H9 (cell line): ENCODE data around the gene GRIP2. TPM values are rescaled to one million over a fixed set of nuclear protein-coding genes. Genes with fewer than 3 reads are reported as not detected.

ENCODE experiments used
- DNase-seq: peaks from one replicate; pipeline ENCODE4 v3.0.0-alpha.2; 2017
- H2AFZ ChIP-seq: one replicate; pipeline ENCODE4 v1.6.1; 2013; ENCODE audit warnings: mild to moderate bottlenecking, low read length, control low read depth, moderate library complexity
- H2AK5ac ChIP-seq: 2 replicates; pipeline ENCODE4 v1.6.1; 2013; ENCODE audit warnings: low read length, control low read depth, mixed read lengths; ENCODE audit not compliant: insufficient read length
- H2BK120ac ChIP-seq: one replicate; pipeline ENCODE4 v1.6.1; 2013; ENCODE audit warnings: low read depth, mild to moderate bottlenecking, low read length, control low read depth, inconsistent platforms; ENCODE audit not compliant: poor library complexity, severe bottlenecking
- H2BK12ac ChIP-seq: 2 replicates; pipeline ENCODE4 v1.6.1; 2013; ENCODE audit warnings: low read length, control low read depth, mixed read lengths, low read depth; ENCODE audit not compliant: insufficient read length
- H2BK15ac ChIP-seq: 2 replicates; pipeline ENCODE4 v1.6.1; 2013; ENCODE audit warnings: low read depth, low read length, control low read depth
- H2BK20ac ChIP-seq: one replicate; pipeline ENCODE4 v1.6.1; 2013; ENCODE audit warnings: low read depth, mild to moderate bottlenecking, low read length, control low read depth, inconsistent platforms; ENCODE audit not compliant: poor library complexity, severe bottlenecking
- H2BK5ac ChIP-seq: 2 replicates; pipeline ENCODE4 v1.6.1; 2013; ENCODE audit warnings: low read length, control low read depth, mixed read lengths; ENCODE audit not compliant: insufficient read length
- H3K14ac ChIP-seq: 2 replicates; pipeline ENCODE4 v1.6.1; 2013; ENCODE audit warnings: low read length, control low read depth; ENCODE audit not compliant: insufficient read depth
- H3K18ac ChIP-seq: 2 replicates; pipeline ENCODE4 v1.6.1; 2013; ENCODE audit warnings: low read depth, mild to moderate bottlenecking, mixed read lengths, low read length, control low read depth; ENCODE audit not compliant: insufficient read length
- H3K23ac ChIP-seq: 2 replicates; pipeline ENCODE4 v1.6.1; 2013; ENCODE audit warnings: low read length, control low read depth, mixed read lengths, low read depth; ENCODE audit not compliant: insufficient read length
- H3K23me2 ChIP-seq: 2 replicates; pipeline ENCODE4 v1.6.1; 2013; ENCODE audit warnings: low read depth, mild to moderate bottlenecking, mixed read lengths, low read length, control low read depth; ENCODE audit not compliant: insufficient read length, poor library complexity, severe bottlenecking
- H3K27ac ChIP-seq: 2 replicates; pipeline ENCODE4 v1.5.1; 2013; ENCODE audit warnings: low read length, control low read depth, mixed read lengths, low read depth; ENCODE audit not compliant: insufficient read length
- H3K27me3 ChIP-seq: 2 replicates; pipeline ENCODE4 v1.6.1; 2013; ENCODE audit warnings: low read length, control low read depth, inconsistent platforms; ENCODE audit not compliant: insufficient read depth
- H3K4ac ChIP-seq: 2 replicates; pipeline ENCODE4 v1.6.1; 2013; ENCODE audit warnings: low read depth, mild to moderate bottlenecking, control low read depth, inconsistent platforms, low read length, moderate library complexity
- H3K4me1 ChIP-seq: 2 replicates; pipeline ENCODE4 v1.6.1; 2013; ENCODE audit warnings: low read length, control low read depth, inconsistent platforms; ENCODE audit not compliant: insufficient read depth
- H3K4me2 ChIP-seq: 2 replicates; pipeline ENCODE4 v1.6.1; 2013; ENCODE audit warnings: low read length, control low read depth, mixed read lengths; ENCODE audit not compliant: insufficient read length, insufficient read depth
- H3K56ac ChIP-seq: 2 replicates; pipeline ENCODE4 v1.6.1; 2013; ENCODE audit warnings: low read depth, mild to moderate bottlenecking, mixed read lengths, low read length, control low read depth; ENCODE audit not compliant: insufficient read length
- H3K79me1 ChIP-seq: 2 replicates; pipeline ENCODE4 v1.6.1; 2013; ENCODE audit warnings: low read depth, mild to moderate bottlenecking, moderate library complexity, low read length, control low read depth, inconsistent platforms; ENCODE audit not compliant: insufficient read depth, poor library complexity, severe bottlenecking
- H3K79me2 ChIP-seq: 2 replicates; pipeline ENCODE4 v1.6.1; 2013; ENCODE audit warnings: low read length, control low read depth, inconsistent platforms; ENCODE audit not compliant: insufficient read depth
- H3K9ac ChIP-seq: 2 replicates; pipeline ENCODE4 v1.6.1; 2013; ENCODE audit warnings: low read length, control low read depth, mixed read lengths; ENCODE audit not compliant: insufficient read length; ENCODE audit errors: extremely low read depth
- H3K9me3 ChIP-seq: one replicate; pipeline ENCODE4 v1.6.1; 2013; ENCODE audit warnings: low read depth, low read length, inconsistent platforms; ENCODE audit not compliant: control insufficient read depth
- H3T11ph ChIP-seq: one replicate; pipeline ENCODE4 v1.6.1; 2013; ENCODE audit warnings: mild to moderate bottlenecking, low read length, control low read depth, inconsistent platforms
- H4K20me1 ChIP-seq: one replicate; pipeline ENCODE4 v1.6.1; 2013; ENCODE audit not compliant: control insufficient read depth, insufficient read length, insufficient read depth
- H4K5ac ChIP-seq: 2 replicates; pipeline ENCODE4 v1.6.1; 2013; ENCODE audit warnings: low read depth, mild to moderate bottlenecking, mixed read lengths, low read length, control low read depth; ENCODE audit not compliant: insufficient read length
- H4K8ac ChIP-seq: replicated peaks from 2 replicates; pipeline ENCODE4 v1.6.1; 2013; ENCODE audit warnings: low read length, control low read depth, mixed read lengths, low read depth; ENCODE audit not compliant: insufficient read length
- H4K91ac ChIP-seq: 2 replicates; pipeline ENCODE4 v1.6.1; 2013; ENCODE audit warnings: low read depth, mild to moderate bottlenecking, moderate library complexity, mixed read lengths, low read length, control low read depth; ENCODE audit not compliant: insufficient read length
- H3K27ac Mint-ChIP-seq, 3 experiments: 2 replicates in 2 of 3; 3 replicates in 1 of 3; pipeline ENCODE4 v1.8.0; 2020 to 2021; ENCODE audit warnings: mixed read lengths in 3 of 3, mild to moderate bottlenecking in 1 of 3, moderate library complexity in 1 of 3
- H3K27me3 Mint-ChIP-seq: 2 replicates; pipeline ENCODE4 v1.8.0; 2021; ENCODE audit warnings: low read depth, mild to moderate bottlenecking, moderate library complexity, mixed read lengths
- H3K36me3 Mint-ChIP-seq, 3 experiments: 2 replicates in 2 of 3; 3 replicates in 1 of 3; pipeline ENCODE4 v1.8.0; 2020 to 2021; ENCODE audit warnings: low read depth in 3 of 3, mixed read lengths in 3 of 3; ENCODE audit not compliant: insufficient read depth in 1 of 3
- H3K4me1 Mint-ChIP-seq, 2 experiments: 2 replicates each; pipeline ENCODE4 v1.8.0; 2020; ENCODE audit warnings: mixed read lengths in 2 of 2
- H3K4me3 Mint-ChIP-seq, 2 experiments: 2 replicates in 1 of 2; 3 replicates in 1 of 2; pipeline ENCODE4 v1.8.0; 2020 to 2021; ENCODE audit warnings: mild to moderate bottlenecking in 2 of 2, mixed read lengths in 2 of 2, moderate library complexity in 1 of 2
- H3K9me3 Mint-ChIP-seq, 2 experiments: 2 replicates in 1 of 2; 3 replicates in 1 of 2; pipeline ENCODE4 v1.8.0; 2020; ENCODE audit warnings: mild to moderate bottlenecking in 2 of 2, mixed read lengths in 2 of 2, moderate library complexity in 1 of 2
- WGBS: extraction: QIAGEN DNeasy Blood & Tissue Kit; methylation state at CpG from one replicate; pipeline ENCODE4 v1.1.7; 2013; ENCODE audit warnings: missing lambda C conversion rate, low lambda C conversion rate, mixed read lengths; ENCODE audit not compliant: insufficient read length; ENCODE audit errors: extremely low coverage; 5-methylcytosine and 5-hydroxymethylcytosine counted together
- total RNA-seq: library from RNA; stranded (reverse); gene quantifications from 2 replicates; pipeline ENCODE4 v1.2.1, GENCODE V29; 2021
- TF ChIP-seq, protein P1 (sequence below): fragments of 200-600 bp; sonication (generic); conservative IDR thresholded peaks from 3 replicates; pipeline ENCODE4 v1.8.0; 2021; ENCODE audit warnings: antibody characterized with exemption, mild to moderate bottlenecking

GRIP2 gene
- total RNA-seq, 1 experiment from 2014 or later, result 3.1 TPM

GRCh38 chr3:14542656-14543055, 2.5 kb upstream of the GRIP2 start:
- no peak for DNase-seq
- Histone ChIP-seq H3K79me2 (no peaks in the 10 kb centered on the region), H2AK5ac (no peak overlapping the region), H3K27ac (no peak overlapping the region), H3K56ac (no peak overlapping the region), H2BK5ac (no peak overlapping the region), H2AFZ (no peak overlapping the region), H3K4ac (no peak overlapping the region), H4K20me1 (peaks cover 2% of the 10 kb centered on the region), H4K8ac (no peak overlapping the region), H3K18ac (no peak overlapping the region), H3K14ac (no peak overlapping the region), H2BK120ac (no peak overlapping the region), H3K4me2 (no peak overlapping the region), H3K23me2 (no peaks in the 10 kb centered on the region), H4K91ac (no peak overlapping the region), H3K27me3 (no peaks in the 10 kb centered on the region), H3K4me1 (no peaks in the 10 kb centered on the region), H2BK12ac (no peak overlapping the region), H2BK15ac (no peak overlapping the region), H3K9me3 (no peaks in the 10 kb centered on the region), H3K23ac (no peak overlapping the region), H2BK20ac (no peak overlapping the region), H3K79me1 (no peaks in the 10 kb centered on the region), H3T11ph (no peak overlapping the region), H4K5ac (no peak overlapping the region), H3K9ac (no peak overlapping the region)
- H3K27me3 Mint-ChIP-seq, result peaks cover 2% of the 10 kb centered on the region
- H3K9me3 Mint-ChIP-seq, result no peaks in the 10 kb centered on the region
- peaks cover 12 to 13% of the 10 kb centered on the region in 2 experiments for H3K4me1 Mint-ChIP-seq
- no peak overlapping the region for H3K4me3 Mint-ChIP-seq
- no peaks in the 10 kb centered on the region for H3K36me3 Mint-ChIP-seq
- WGBS, result no CpG with 5 or more reads among the region's 3 CpGs
- no peak overlapping the region; a peak in 1 of 7 replicates for H3K27ac Mint-ChIP-seq
- TF ChIP-seq, protein P1, sequence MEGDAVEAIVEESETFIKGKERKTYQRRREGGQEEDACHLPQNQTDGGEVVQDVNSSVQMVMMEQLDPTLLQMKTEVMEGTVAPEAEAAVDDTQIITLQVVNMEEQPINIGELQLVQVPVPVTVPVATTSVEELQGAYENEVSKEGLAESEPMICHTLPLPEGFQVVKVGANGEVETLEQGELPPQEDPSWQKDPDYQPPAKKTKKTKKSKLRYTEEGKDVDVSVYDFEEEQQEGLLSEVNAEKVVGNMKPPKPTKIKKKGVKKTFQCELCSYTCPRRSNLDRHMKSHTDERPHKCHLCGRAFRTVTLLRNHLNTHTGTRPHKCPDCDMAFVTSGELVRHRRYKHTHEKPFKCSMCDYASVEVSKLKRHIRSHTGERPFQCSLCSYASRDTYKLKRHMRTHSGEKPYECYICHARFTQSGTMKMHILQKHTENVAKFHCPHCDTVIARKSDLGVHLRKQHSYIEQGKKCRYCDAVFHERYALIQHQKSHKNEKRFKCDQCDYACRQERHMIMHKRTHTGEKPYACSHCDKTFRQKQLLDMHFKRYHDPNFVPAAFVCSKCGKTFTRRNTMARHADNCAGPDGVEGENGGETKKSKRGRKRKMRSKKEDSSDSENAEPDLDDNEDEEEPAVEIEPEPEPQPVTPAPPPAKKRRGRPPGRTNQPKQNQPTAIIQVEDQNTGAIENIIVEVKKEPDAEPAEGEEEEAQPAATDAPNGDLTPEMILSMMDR, result no peak
